Fibroblast of lung (primary cell): ENCODE measurements around the gene IGFBP2. TPM values are rescaled to one million over a fixed set of nuclear protein-coding genes. Genes with fewer than 3 reads are reported as not detected.

ENCODE experiments used
- DNase-seq, 2 donors: peaks; one replicate each; pipeline versions ENCODE4 v3.0.0 to v3.0.0-alpha.2; 2010; ENCODE audit warnings: low read depth in 2 of 2
- H2AFZ ChIP-seq: 2 replicates; pipeline ENCODE4 v1.5.1; 2012; ENCODE audit warnings: low read length, control low read depth, inconsistent platforms
- H3K27ac ChIP-seq: 2 replicates; pipeline ENCODE4 v1.5.1; 2011; ENCODE audit warnings: low read length, control low read depth; ENCODE audit not compliant: insufficient read depth
- H3K27me3 ChIP-seq: 2 replicates; pipeline ENCODE4 v1.5.1; 2011; ENCODE audit warnings: mild to moderate bottlenecking, low read length; ENCODE audit not compliant: control insufficient read depth, insufficient read depth
- H3K36me3 ChIP-seq: 2 replicates; pipeline ENCODE4 v1.5.1; 2011; ENCODE audit warnings: low read length; ENCODE audit not compliant: control insufficient read depth, insufficient read depth
- H3K4me1 ChIP-seq: 2 replicates; pipeline ENCODE4 v1.5.1; 2011; ENCODE audit warnings: low read length; ENCODE audit not compliant: control insufficient read depth, insufficient read depth; ENCODE audit errors: extremely low read depth
- H3K4me2 ChIP-seq: 2 replicates; pipeline ENCODE4 v1.5.1; 2011; ENCODE audit warnings: low read length, control low read depth; ENCODE audit not compliant: insufficient read depth; ENCODE audit errors: extremely low read depth
- H3K4me3 ChIP-seq, 4 experiments: fragments of 200-600 bp in 1 of 4; sonication (generic) in 1 of 4; replicated peaks in 1 of 4; 2 replicates each; pipeline ENCODE4 v1.5.1; 2011 to 2016; ENCODE audit warnings: low read length in 4 of 4, low read depth in 3 of 4, mild to moderate bottlenecking in 3 of 4, control low read depth in 2 of 4, inconsistent platforms in 1 of 4, mixed read lengths in 1 of 4; ENCODE audit not compliant: insufficient read depth in 1 of 4; ENCODE audit errors: control extremely low read depth in 1 of 4
- H3K79me2 ChIP-seq: 2 replicates; pipeline ENCODE4 v1.5.1; 2012; ENCODE audit warnings: mild to moderate bottlenecking, low read length, inconsistent platforms; ENCODE audit not compliant: control insufficient read depth, insufficient read depth
- H3K9ac ChIP-seq: 2 replicates; pipeline ENCODE4 v1.5.1; 2011; ENCODE audit warnings: mild to moderate bottlenecking, low read length, control low read depth; ENCODE audit not compliant: insufficient read depth
- H3K9me3 ChIP-seq: 2 replicates; pipeline ENCODE4 v1.5.1; 2012; ENCODE audit warnings: low read depth, low read length; ENCODE audit not compliant: control insufficient read depth, insufficient read depth
- H4K20me1 ChIP-seq: 2 replicates; pipeline ENCODE4 v1.5.1; 2011; ENCODE audit warnings: low read length; ENCODE audit not compliant: control insufficient read depth, insufficient read depth; ENCODE audit errors: extremely low read depth
- CTCF ChIP-seq, 2 donors: IDR thresholded peaks in 1 of 2; conservative IDR thresholded peaks in 1 of 2; 1 replicate in 1 of 2; 2 replicates in 1 of 2; pipeline ENCODE4 v1.5.1; 2011 to 2012; ENCODE audit warnings: low read length in 2 of 2, control low read depth in 1 of 2, inconsistent platforms in 1 of 2, low read depth in 1 of 2, mild to moderate bottlenecking in 1 of 2
- EZH2 ChIP-seq: IDR thresholded peaks from 2 replicates; pipeline ENCODE4 v1.5.1; 2012; ENCODE audit warnings: low read length, control low read depth, mild to moderate bottlenecking; ENCODE audit errors: missing control alignments
- polyA plus RNA-seq, 2 donors: library from polyadenylated mRNA; depleted of rRNA in 1 of 2; stranded (reverse) in 1 of 2; unstranded in 1 of 2; fragments of >200 nt; gene quantifications; 2 replicates each; pipeline ENCODE4 v1.2.1, GENCODE V29; 2011 to 2012; ENCODE audit warnings: missing spikeins in 1 of 2
- total RNA-seq: library from RNA; depleted of rRNA; stranded (reverse); fragments of >200 nt; gene quantifications from 2 replicates; pipeline ENCODE4 v1.2.1, GENCODE V29; 2014

The IGFBP2 gene
- total and polyA plus RNA-seq, 2 donors (not counting 1 experiment from before 2014, with no cell fraction given), result 8.6 to 36.3 TPM

GRCh38 chr2:216694082-216694825 lies 61.0 kb downstream of the IGFBP2 start:
- no peaks in the 10 kb centered on the region for H4K20me1 ChIP-seq
- H3K36me3 ChIP-seq, result no peaks in the 10 kb centered on the region
- no peaks in the 10 kb centered on the region for H3K27me3 ChIP-seq
- H3K9ac ChIP-seq, result peak overlapping the region; percentile 81
- H3K9me3 ChIP-seq, result no peaks in the 10 kb centered on the region
- H3K4me1 ChIP-seq, result peaks cover 18% of the 10 kb centered on the region
- TF ChIP-seq CTCF (conservative IDR thresholded peaks at IDR 0.05 in 1 of 2, IDR thresholded peaks at IDR 0.05 in 1 of 2; ENCODE audit: low read depth in 1 of 2, low read length in 2 of 2) (no peak), EZH2 (no peak)
- H3K79me2 ChIP-seq, result peaks cover 41% of the 10 kb centered on the region
- peak overlapping the region; percentile 56 to 90 (median 74) for H3K4me3 ChIP-seq
- peak; percentile 47 to 65 for DNase-seq
- H3K27ac ChIP-seq, result peak overlapping the region; percentile 61
- peak overlapping the region; percentile 17 for H2AFZ ChIP-seq
- peak overlapping the region; percentile 87 for H3K4me2 ChIP-seq

DNA sequence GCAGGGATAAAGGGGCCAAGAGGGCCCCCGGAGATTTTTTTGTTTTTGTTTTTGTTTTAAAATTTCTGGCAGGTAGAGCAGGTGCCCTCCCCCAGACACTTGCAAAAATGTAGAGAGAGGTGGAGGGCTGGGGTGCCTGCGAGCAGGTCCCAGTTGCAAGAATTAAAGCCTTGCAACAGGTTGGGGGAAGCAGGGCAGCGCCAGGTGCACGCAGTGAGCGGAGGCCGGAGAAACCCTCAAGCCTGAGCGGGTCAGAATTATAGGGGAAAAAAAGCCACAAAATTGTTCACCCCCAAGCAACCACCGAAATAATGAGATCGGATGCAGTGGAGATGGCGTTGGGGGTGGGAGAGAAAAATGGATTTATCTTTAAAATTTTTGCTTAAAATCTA lies 61.6 kb downstream of the IGFBP2 start:
- Histone ChIP-seq H3K4me1 (peaks cover 17% of the 10 kb centered on the region), H3K4me3 (peak overlapping the region; percentile 56 to 90 (median 74)), H4K20me1 (no peaks in the 10 kb centered on the region), H3K9ac (peak overlapping the region; percentile 81), H3K9me3 (no peaks in the 10 kb centered on the region), H3K27ac (peak overlapping the region; percentile 61), H2AFZ (no peak overlapping the region), H3K27me3 (no peaks in the 10 kb centered on the region), H3K79me2 (peaks cover 38% of the 10 kb centered on the region), H3K36me3 (no peaks in the 10 kb centered on the region), H3K4me2 (peak overlapping the region; percentile 87)
- TF ChIP-seq EZH2 (no peak), CTCF (conservative IDR thresholded peaks at IDR 0.05 in 1 of 2, IDR thresholded peaks at IDR 0.05 in 1 of 2; ENCODE audit: low read depth in 1 of 2, low read length in 2 of 2) (no peak)
- no peak for DNase-seq

GRCh38 chr2:216695401-216695821 lies 62.2 kb downstream of the IGFBP2 start, which contains the start of gene IGFBP5:
IGFBP5 (minus strand) TSS chr2:216695549; CDS start chr2:216694775, 774 bp downstream.
- Histone ChIP-seq H3K4me1 (peaks cover 15% of the 10 kb centered on the region), H3K9ac (peak within 1 kb of the TSS; percentile 81), H3K27me3 (no peaks in the 10 kb centered on the region), H3K4me2 (peak within 1 kb of the TSS; percentile 87), H3K4me3 (peak within 1 kb of the TSS; percentile 56 to 90 (median 74)), H3K9me3 (no peaks in the 10 kb centered on the region), H2AFZ (no peak within 1 kb of the TSS), H3K36me3 (no peaks in the 10 kb centered on the region), H3K79me2 (peaks cover 33% of the 10 kb centered on the region), H4K20me1 (no peaks in the 10 kb centered on the region), H3K27ac (peak within 1 kb of the TSS; percentile 61)
- peak; percentile 91 to 96 for DNase-seq
- peak; percentile 13 to 30 for TF ChIP-seq CTCF (conservative IDR thresholded peaks at IDR 0.05 in 1 of 2, IDR thresholded peaks at IDR 0.05 in 1 of 2; ENCODE audit: low read depth in 1 of 2, low read length in 2 of 2)
- TF ChIP-seq EZH2, result no peak
